HG03108 (cell line): Measurements from ENCODE around the gene CUBN.

ENCODE experiments used
- ATAC-seq: cut with Tn5 transposase; IDR thresholded peaks from one replicate; pipeline ENCODE4 v1.9.1; 2021; ENCODE audit warnings: moderate library complexity; ENCODE audit not compliant: unreplicated experiment

CUBN gene

DNA sequence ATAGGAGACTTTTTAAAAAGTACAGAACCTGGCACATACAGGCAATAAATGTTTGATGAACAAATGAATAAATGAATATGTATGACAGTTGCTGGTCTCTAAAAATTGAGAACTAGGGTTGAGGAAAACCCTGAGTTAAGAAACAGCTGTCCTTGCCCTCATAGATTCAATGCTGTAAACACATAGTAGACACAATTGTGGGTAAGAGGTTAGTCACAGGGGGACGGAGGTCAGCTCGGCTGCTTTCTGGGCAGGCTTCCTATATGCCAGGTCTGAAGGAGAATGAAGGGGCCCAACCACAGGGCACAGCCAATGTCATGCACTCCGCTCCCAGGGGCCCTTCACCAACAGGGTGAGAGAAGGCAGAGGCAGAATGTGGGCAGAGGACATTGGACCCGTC lies 169.1 kb downstream of the CUBN start:
- ATAC-seq = no peak

DNA sequence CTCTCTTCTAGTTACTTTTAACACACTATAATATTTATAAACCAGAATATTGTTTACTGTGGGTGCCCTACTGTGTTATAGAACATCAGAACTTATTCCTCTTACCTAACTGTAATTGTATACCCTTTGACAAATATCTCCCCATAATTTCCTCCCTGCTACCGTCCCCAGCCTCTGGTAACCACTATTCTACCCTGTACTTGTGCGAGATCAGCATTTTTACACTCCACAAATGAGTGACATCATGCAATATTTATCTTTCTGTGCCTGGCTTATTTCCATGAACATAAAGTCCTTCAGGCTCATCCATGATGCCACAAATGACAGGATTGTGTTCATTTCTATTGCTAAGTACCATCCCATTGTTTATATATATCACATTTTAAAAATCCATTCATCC lies 172.6 kb downstream of the CUBN start:
- ATAC-seq = no peak

DNA sequence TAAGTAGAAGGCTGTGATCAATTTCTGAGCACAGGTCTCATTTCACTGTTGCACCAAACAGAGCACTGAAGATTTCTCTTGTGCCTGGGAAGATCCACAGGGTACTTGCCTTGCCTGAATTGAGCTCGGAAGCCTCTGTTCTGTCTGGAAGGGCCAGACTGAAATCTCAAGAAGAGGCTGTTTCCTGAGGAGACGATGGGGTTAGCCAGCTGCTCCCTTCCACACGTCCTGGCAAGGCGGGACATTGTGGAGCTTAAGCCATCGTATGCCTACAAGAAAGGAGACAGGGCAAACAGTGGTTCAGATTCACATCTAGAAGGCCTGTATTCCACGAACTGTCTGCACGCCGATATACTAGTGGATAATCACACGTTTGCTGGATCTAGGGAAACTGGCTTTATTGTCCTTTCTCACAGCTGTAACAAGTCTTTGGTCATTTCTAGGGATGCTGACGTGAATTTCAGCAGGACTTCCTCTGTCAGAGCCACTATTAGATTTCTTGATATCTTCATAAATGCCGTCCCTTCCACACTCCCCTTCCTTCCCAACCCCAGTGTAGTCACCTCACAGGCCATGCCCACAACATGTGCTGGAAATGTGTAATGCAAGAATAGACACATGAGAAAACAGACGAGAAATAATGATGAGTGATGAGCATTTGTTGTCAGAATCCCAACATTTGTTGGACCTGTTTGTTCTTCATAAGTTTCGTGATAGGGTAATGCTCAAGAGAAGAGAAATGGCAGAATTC lies 175.2 kb downstream of the CUBN start:
- ATAC-seq = no peak

DNA sequence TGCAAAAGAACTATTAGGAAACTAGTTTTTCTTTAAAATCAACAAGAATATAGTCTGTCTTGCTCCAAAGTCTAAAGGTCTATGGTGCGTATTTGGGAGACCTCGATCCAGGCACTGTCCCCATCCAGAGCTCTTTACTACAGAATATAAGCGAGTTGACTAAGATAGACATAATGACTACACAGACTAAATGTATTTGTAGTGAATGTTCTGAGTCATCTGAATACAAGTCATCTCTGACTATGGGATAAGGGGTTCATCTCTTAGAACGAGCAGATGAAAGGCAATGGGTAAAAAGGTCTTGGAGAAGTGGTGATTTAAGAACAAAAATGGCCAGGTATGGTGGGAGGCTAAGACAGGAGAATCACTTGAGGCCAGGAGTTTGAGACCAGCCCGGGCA lies 176.3 kb downstream of the CUBN start:
- ATAC-seq = no peak

DNA sequence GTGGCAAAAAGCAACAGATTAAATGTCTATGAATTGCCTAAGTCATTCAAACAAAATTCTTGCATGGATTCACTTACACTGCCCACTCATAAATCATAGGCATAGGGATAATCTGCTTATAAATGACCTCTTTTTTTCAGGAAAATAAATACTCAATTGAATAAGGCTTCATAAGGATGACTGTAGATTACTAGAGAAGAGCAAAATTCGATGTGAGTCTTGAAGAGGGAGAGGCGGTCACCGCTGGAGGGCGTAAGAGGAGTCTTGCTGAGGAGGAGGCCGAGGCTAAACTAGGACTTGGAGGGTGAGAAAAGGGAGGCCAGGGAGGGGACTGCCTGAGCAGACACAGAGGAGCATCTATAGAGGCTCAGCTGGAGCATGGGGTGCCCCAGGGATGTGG lies 177.0 kb downstream of the CUBN start:
- ATAC-seq = no peak

DNA sequence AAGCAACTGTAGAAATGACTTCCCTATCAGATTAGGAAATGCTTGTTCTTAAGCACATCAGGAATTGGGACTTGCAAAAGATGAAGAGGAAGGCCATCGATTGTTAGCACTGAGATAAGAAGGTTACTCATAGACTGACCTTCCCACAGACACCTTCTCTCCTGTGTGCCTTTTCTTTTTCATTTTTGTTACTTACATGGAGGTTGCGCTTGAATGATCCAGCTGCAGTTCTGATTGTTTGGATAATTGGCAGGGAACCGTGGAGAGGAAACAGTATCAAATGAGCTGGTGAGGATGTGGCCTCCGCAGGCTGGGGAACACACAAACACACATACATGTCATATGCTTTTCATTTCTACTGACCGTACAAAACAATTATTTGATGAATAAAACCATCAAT lies 177.5 kb downstream of the CUBN start:
- ATAC-seq = no peak

DNA sequence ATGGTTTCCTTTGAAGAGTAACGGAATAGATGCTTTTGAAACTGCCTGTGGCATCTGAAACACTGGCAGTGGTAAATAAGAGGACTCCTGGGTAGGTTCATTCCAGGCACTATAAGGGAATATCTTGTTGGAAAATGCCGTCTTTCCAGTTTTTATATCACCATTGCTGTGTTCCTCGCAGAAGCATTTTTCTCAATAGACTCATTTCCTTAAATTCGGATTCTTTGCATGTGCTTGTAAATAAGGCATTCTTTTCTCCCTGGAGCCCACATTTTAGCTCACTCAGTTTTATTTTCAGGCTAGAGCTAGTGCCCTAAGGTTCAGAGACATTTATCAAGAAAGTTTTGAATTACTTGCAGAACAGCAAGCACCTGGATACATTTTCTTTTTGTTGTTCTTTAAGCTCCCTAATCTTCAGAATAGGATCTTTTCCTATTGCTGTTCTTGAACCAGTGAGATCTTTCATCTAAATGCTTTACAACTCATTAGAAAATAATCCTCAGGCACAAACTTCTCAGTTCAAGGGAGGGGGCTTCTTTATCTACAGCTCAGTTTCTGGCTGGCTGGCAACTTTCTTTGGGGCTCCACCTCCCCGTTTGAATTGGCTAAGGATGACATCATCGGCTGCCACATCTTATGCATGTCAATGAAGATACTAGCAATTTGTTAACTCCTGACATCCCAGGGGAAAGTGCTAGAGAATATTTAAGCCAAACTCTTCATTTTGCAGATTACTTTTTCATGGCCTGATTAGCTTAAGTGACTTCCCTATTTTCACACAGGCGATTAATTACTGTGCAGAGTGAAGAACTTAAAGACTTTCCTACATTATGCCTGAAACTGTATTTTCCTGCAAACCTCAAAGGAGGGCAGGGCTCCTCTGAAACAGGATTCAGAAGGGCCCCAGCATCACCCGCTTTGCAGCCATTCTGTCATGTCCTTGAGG lies 178.7 kb downstream of the CUBN start:
- no peak for ATAC-seq

DNA sequence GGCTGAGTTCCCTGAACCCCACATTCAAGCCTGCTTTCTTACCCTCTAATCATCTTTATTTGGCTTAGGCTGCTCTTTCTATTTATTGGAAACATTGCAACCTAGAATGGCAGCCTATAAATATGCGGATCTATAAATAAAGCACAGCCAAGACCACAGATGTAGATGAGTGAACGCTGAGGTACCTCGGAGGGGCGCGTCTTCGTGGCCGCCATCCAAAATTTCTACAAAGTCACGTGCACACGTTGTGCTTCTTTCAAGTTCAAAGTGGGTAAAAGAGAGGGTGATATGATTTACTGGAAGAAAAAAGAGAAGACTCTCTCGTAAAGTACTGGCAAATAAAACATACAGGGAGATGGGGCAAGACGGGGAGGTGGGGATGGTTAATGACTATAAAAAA lies 179.8 kb downstream of the CUBN start:
- no peak for ATAC-seq

DNA sequence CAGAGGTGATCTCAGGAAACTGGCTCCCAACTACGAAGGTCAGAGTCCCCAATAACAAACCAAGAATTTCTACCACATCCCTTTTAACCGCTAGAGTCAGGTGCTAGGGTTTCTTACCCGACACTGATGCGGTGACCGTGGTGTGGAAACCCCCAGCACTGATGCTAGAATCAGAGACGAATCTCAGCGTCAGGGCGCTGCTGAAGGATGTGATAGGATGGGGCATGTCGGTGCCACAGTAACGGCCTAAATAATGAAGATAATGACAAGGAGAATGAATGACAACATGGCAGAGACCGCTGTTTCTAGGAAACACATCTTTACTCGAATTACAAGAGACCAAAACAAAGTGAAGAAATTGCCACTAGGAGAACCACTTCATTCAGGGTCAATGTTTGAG lies 181.2 kb downstream of the CUBN start:
- ATAC-seq = no peak

DNA sequence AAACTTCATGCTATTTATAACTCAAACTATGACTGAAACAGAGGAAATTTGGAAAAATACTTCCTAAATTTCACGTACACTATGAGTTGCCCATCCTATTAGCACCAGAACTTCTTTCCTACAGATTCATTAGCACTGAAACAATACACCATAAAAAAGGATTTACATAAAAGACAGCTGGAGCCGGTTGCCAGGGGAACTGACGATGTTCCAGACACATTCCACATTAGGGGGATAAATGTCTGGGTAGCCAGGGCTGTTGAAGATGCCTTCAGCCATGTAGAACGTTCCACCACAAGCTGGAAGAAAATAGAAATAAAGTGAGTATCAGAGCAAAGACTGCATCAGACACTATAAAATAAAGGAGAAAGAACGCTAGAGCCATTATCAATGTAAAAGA lies 182.5 kb downstream of the CUBN start:
- no peak for ATAC-seq

DNA sequence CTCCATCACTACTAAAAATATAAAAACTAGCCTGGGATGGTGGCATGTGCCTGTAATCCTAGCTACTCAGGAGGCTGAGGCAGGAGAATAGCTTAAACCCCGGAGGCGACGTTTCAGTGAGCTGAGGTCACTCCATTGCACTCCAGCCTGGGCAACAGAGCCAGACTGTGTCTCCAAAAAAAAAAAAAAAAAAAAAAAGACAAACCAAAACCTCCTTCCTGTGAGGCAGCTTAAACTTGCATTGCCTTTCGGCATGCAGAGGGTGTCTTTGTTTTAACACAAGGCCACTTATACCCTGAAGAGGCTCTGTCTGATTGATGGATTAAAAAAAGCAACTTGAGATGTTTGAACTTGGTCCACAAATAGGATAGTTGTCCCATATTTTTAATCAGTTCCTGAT lies 184.0 kb downstream of the CUBN start:
- no peak for ATAC-seq

DNA sequence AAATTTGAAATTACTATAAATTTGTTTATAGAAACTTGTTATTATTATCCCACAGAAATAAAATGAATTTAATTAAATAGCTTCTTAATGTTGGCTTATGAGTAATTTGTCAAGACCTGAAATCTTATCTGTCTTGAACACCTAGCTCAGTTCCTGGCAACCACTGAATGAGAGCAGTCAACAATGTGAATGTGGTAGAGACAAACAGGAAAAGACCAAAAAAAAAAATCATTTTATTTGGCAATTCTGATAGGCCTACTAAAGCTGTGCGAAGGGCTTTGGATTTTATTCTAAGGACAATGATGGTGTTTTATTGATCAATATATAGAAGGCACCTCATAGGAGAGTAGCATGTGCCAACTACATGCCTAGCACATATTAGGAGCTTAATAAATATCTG lies 184.6 kb downstream of the CUBN start:
- no peak for ATAC-seq

DNA sequence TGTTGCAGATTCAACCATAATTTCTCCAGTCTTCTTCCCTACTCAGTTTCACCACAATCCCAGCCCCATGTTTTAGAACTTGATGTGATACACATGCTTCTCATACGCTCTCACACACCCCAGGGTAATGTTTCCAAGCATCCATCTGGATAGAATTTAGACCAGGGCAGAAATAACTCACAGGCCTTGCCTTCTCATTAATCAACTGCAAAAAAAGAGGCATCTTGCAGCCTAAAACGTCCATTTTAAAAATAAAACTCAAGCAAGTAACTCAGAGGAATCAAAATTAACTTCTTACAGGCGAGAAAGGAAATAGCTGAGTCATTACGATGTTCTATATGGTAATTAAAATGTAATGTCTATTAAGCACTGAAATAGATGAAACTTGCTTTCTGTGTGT lies 185.2 kb downstream of the CUBN start:
- ATAC-seq = no peak

DNA sequence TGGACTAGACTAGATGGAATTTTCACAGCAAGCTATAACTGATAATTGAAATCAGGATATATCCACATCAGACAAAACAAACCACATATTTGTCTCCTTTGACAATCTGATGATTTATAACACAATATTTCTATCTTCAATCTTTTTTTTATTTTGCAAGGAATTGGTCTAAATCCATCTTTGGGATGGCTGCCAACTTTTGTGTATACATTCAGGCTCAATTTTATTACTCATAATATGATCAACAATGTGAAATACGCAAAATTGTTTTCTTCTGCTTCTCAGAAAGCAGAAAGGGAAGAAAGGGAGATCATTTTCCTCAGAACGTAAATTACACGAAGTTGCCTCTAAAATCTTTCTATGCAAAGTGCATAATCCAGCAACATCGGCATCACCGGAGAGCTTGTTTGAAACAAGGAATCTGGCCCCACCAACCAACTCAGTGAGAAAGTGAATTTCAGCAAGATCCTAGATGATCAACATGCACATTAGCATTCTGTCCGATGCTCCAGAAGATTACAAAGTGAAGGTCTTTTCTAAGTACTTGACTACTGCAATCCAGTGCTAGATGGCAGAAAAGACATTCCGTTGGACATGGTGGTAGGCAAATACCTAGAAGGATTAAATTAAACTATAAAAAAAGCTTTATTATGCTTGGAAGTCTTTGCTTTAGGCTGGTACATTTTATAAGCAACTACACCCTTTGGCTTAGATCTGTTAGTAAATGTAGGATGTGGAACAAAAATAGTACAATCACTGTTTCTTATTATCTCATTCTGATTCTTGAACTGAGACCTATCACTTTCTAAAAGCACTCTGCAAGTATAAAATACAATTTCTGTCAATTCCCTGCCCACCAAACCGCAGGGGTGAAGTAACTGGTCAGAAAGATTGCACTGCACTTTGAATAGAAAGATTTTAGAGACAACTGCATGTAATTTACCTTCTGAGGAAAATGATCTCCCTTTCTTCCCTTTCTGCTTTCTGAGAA lies 186.0 kb downstream of the CUBN start:
- ATAC-seq = no peak

DNA sequence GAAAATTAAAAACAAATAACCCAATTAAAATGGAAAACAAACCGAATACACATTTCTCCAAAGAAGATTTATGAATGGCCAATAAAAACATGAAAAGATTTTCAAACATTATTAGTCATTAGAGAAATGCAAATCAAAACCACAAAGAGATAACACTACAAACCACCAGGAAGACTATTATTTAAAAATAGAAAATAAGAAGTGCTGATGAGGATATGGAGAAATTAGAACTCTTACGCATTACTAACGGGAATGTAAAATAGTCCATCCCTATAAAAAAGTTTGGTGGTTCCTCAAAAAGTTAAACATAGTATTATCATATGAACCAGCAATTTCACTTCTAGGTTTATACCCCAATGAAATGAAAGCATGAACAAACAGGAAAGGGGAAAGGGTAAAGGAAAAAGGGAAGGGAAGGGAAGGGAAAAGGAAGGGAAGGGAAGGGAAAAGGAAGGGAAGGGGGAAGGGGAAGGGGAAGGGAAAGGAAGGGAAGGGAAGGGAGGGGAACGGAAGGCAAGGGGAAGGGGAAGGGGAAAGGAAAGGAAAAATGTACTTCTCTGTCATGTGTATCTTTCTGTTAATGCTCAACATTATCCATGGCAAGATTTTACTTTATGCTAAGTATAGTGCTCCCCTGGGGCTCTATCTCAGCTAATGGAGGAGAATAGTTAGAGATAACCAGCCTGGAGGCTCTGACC lies 187.1 kb downstream of the CUBN start:
- ATAC-seq = no peak

DNA sequence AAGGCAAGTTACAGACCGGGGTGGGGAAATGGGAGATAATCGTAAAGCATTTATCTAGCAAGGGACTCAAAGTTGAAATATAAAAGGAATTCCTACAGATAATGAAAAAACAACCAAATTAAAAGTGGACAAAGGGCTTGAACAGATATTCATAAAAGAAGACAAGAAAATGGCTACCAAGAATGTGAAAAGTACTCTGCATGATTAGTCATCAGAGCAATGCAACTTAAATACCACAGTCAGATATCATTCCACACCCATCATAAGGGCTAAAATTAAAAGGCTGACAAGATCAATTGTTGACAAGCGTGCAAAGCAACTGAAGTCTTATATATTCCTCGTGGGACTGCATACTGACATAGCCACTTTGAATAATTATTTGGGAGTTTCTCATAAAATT lies 187.7 kb downstream of the CUBN start:
- no peak for ATAC-seq

DNA sequence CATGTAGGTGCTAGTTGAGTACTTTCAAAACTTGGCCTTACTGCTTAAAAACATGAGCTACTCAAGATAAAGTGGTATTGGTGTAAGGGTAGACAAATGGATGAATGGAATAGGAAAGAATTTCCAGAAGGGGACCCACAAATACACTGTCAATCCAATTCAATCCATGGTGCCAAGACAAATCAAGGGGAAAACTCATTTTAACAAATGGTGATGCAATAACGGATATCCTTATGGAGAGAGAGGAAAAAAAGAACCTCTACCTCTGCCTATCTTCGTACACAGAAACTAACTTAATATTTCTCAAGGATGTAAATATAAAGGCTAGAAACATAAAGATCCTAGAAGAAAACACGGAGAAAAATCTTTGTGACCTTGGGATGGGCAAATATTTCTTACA lies 188.5 kb downstream of the CUBN start:
- no peak for ATAC-seq

DNA sequence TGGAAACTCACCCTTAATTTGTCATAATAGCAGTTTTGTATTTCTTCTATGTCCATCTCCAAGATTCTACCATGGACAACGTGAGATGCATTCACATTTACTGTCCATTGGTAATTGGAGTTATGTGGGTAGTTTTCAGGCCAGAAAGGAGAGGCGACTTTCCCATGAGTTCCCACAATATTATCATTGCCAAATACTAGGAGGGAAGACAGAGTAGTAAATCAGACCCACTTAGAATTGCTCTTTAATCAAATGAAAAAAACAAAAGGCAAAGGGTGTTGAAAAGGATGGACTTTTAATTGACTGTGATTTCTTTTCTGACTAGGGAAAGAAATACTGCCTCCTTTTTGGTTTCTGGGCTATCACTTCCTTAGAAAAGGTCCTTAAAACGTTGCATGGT lies 190.7 kb downstream of the CUBN start:
- ATAC-seq = no peak

DNA sequence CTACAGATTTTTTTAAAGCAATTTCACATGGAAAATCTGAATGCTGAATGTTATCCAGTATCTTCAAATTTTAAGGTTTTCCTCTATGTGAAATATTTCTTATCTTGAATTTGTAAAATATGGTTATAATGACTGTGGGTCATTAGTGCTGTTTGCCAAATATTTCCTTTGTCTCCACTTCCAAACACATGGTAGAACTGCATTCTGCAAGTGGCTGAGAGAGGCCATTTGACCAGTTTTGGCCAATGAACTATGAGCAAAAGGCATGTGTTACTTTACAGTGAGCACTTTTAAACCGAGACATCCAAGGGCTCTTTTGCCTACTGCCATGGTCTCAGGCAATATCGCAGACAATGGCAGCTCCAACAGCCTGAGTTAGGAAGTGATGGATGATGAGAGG lies 195.2 kb downstream of the CUBN start:
- ATAC-seq = no peak

DNA sequence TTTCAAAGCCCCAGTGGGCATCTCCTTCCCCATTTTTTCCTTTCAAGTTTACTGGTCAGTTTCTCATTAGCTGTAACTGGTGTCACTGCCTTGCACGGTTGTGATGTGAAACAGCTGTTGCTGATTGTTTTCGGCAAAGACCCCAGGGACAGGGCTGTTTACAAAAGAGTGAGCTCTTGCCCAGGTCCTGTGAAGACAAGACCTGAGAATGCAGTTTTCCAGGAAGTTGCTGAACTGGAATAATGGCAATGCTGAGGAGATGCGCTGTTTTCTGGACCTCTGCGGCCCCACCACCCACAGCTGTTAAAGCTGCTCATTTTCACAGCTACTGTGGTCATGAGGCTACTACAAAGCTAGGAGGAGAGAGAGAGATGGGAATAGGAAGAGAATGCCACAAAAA lies 195.8 kb downstream of the CUBN start:
- no peak for ATAC-seq

DNA sequence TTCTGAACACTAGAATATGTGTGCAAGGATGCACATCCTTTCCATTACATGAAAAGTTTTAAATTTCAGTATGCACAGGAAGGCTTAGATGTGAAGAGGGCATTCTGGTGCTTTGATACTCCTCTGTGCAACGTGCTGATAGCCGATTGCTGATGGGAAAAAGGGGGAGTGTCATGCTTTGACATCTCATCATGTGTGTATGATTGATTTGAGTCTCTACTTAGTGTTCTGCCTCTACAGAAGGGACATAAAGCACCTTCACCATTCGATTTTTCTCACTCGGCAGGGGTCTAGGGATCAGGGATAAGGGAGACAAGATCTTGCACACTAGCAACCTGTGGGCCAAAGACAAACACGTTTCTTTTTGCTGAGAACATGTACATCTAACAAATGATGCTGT lies 197.7 kb downstream of the CUBN start:
- ATAC-seq = no peak
